ENCODE results near the gene PLXNA1.

GRCh38 chr3:126934031-126934531 is 48.8 kb upstream of the PLXNA1 start:
- TF ChIP-seq, protein P1, sequence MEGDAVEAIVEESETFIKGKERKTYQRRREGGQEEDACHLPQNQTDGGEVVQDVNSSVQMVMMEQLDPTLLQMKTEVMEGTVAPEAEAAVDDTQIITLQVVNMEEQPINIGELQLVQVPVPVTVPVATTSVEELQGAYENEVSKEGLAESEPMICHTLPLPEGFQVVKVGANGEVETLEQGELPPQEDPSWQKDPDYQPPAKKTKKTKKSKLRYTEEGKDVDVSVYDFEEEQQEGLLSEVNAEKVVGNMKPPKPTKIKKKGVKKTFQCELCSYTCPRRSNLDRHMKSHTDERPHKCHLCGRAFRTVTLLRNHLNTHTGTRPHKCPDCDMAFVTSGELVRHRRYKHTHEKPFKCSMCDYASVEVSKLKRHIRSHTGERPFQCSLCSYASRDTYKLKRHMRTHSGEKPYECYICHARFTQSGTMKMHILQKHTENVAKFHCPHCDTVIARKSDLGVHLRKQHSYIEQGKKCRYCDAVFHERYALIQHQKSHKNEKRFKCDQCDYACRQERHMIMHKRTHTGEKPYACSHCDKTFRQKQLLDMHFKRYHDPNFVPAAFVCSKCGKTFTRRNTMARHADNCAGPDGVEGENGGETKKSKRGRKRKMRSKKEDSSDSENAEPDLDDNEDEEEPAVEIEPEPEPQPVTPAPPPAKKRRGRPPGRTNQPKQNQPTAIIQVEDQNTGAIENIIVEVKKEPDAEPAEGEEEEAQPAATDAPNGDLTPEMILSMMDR (IDR thresholded peaks at IDR 0.05 in 2 of 3, conservative IDR thresholded peaks at IDR 0.05 in 1 of 3; ENCODE audit: control insufficient read depth in 2 of 3, extremely low read depth in 1 of 3, insufficient read depth in 1 of 3, low read depth in 3 of 3, low read length in 3 of 3), result no peak
- TF ChIP-seq POLR2A (IDR thresholded peaks at IDR 0.05; ENCODE audit: low read depth, low read length), result no peak
- TF ChIP-seq, protein P2, sequence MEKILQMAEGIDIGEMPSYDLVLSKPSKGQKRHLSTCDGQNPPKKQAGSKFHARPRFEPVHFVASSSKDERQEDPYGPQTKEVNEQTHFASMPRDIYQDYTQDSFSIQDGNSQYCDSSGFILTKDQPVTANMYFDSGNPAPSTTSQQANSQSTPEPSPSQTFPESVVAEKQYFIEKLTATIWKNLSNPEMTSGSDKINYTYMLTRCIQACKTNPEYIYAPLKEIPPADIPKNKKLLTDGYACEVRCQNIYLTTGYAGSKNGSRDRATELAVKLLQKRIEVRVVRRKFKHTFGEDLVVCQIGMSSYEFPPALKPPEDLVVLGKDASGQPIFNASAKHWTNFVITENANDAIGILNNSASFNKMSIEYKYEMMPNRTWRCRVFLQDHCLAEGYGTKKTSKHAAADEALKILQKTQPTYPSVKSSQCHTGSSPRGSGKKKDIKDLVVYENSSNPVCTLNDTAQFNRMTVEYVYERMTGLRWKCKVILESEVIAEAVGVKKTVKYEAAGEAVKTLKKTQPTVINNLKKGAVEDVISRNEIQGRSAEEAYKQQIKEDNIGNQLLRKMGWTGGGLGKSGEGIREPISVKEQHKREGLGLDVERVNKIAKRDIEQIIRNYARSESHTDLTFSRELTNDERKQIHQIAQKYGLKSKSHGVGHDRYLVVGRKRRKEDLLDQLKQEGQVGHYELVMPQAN (conservative IDR thresholded peaks at IDR 0.05), result no peak
- no peak for TF ChIP-seq RAD51 (IDR thresholded peaks at IDR 0.05)
- TF ChIP-seq EGR1 (IDR thresholded peaks at IDR 0.05; ENCODE audit: borderline replicate concordance in 1 of 2, low read depth in 2 of 2, low read length in 2 of 2), result no peak
- no peak for TF ChIP-seq RFX5 (IDR thresholded peaks at IDR 0.05; ENCODE audit: low read depth, low read length)
- no peak for TF ChIP-seq PRDM15 (CRISPR knock-in tag; IDR thresholded peaks at IDR 0.05)
- TF ChIP-seq ZNF24 (IDR thresholded peaks at IDR 0.05), result no peak
- TF ChIP-seq MAX (IDR thresholded peaks at IDR 0.05; ENCODE audit: low read depth, low read length), result no peak
- no peak for TF ChIP-seq POLR2AphosphoS5 (IDR thresholded peaks at IDR 0.05; ENCODE audit: low read length)
- no peak for TF ChIP-seq EED (IDR thresholded peaks at IDR 0.05; ENCODE audit: low read depth)
